Measurements from ENCODE around the gene THAP2. TPM values are rescaled to one million over a fixed set of nuclear protein-coding genes. Genes with fewer than 3 reads are reported as not detected.

THAP2 gene
- total and polyA plus RNA-seq, 8 donors = 5.2 to 20.6 (median 12.8) TPM

DNA sequence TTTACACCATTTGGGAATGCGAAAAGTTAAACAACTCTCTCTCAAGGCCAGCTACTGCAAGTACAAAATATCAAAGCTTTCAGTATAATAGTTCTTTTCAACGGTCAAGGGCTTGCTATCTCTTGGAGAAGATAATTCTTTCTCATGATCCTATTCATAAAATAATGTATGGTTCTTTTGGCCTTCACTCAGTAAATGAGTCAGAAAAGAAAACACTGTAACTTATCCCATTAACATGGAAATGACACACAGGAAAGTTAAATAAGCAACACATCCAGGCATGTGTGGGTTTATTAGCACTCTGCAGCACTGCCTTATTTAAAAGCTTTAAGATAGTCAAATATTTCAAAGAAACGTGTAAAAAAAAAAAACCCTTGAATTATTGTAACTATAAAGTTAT lies 37.3 kb upstream of the THAP2 start:
- no peak for TF ChIP-seq CTCF (IDR thresholded peaks at IDR 0.05)
- H3K4me1 ChIP-seq = peaks cover 5 to 11% of the 10 kb centered on the region in 2 donors
- no peak overlapping the region for H3K4me3 ChIP-seq
- no peak for ATAC-seq
- DNase-seq = no peak
- H3K27me3 ChIP-seq = no peaks in the 10 kb centered on the region
- peaks cover 3 to 100% of the 10 kb centered on the region in 2 donors for H3K36me3 ChIP-seq
- H3K27ac ChIP-seq = peak overlapping the region in 1 of 2 donors; percentile 35
- no peaks in the 10 kb centered on the region for H3K9me3 ChIP-seq
- intact Hi-C loops (cut with DNase I) = no loop called here

DNA sequence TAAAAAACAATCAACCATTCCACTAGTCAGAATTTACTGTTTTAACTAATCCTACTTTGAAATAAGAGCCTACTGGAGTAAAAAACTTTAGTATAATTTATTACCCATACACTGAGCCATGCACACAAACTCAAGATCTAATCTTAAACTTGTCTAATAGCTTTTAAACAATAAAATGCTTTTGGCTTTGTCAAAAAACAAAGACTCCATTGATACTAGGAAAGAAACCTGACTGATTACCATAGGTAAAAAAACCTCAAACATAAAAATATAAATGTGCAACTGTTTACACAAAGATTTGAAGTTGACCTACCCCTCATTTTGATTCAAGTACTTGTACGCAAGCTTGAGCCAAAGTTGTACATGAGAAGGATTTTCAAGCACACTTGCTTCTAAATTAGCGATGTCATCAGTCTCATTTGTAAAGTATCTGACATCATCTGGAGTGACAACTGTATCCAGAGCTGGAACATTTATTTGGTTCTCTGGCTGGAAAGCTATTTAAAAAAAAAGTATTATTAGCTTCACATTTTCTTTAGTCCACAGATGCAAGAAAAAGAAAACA lies 36.6 kb upstream of the THAP2 start:
- intact Hi-C loops (cut with DNase I) = no loop called here
- H3K36me3 ChIP-seq = peaks cover 3 to 100% of the 10 kb centered on the region in 2 donors
- peak; percentile 78 for ATAC-seq
- no peak overlapping the region for H3K27ac ChIP-seq
- H3K4me1 ChIP-seq = peaks cover 5 to 11% of the 10 kb centered on the region in 2 donors
- no peak for DNase-seq
- H3K27me3 ChIP-seq = no peaks in the 10 kb centered on the region
- H3K9me3 ChIP-seq = no peaks in the 10 kb centered on the region
- H3K4me3 ChIP-seq = no peak overlapping the region
- no peak for TF ChIP-seq CTCF (IDR thresholded peaks at IDR 0.05)

DNA sequence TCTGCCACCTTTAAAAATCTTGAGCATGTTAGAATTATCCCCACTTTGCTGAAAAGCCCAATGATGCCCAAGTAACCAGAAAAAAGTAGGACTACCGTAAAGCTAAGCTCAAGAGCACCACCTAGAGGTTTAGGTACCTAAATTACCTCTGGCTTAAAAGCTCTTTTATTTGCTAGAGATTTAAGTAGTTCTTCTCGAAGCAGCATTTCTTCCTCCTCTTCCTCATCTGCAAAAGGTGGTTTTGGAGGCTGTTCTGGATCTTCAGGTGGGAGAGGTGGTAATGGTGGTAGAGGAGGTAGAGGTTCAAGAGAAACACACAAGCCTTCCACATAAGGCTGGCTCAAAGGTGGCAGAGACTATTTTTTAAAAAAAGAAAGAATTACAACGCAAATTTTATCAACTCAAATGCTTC lies 27.4 kb upstream of the THAP2 start:
- DNase-seq = peak in 2 of 4 donors; percentile 36 to 55
- H3K4me3 ChIP-seq = no peak overlapping the region
- H3K27me3 ChIP-seq = no peaks in the 10 kb centered on the region
- peak; percentile 41 to 58 for TF ChIP-seq CTCF (IDR thresholded peaks at IDR 0.05)
- peaks cover 0 to 6% of the 10 kb centered on the region in 2 donors for H3K4me1 ChIP-seq
- peak; percentile 76 for ATAC-seq
- H3K9me3 ChIP-seq = no peaks in the 10 kb centered on the region
- intact Hi-C loops (cut with DNase I) = no loop called here
- H3K27ac ChIP-seq = no peak overlapping the region
- peaks cover 0 to 99% of the 10 kb centered on the region in 2 donors for H3K36me3 ChIP-seq

GRCh38 chr12:71638499-71638898 lies 25.6 kb upstream of the THAP2 start:
- no peak for TF ChIP-seq CTCF (IDR thresholded peaks at IDR 0.05)
- intact Hi-C loops (cut with DNase I) = no loop called here
- H3K36me3 ChIP-seq = peaks cover 0 to 99% of the 10 kb centered on the region in 2 donors
- no peaks in the 10 kb centered on the region for H3K9me3 ChIP-seq
- no peak overlapping the region for H3K4me3 ChIP-seq
- ATAC-seq = no peak
- DNase-seq = no peak
- no peaks in the 10 kb centered on the region for H3K27me3 ChIP-seq
- H3K4me1 ChIP-seq = peaks cover 0 to 6% of the 10 kb centered on the region in 2 donors
- no peak overlapping the region for H3K27ac ChIP-seq

GRCh38 chr12:71639341-71639760 lies 24.8 kb upstream of the THAP2 start:
- no peak for DNase-seq
- ATAC-seq = peak; percentile 35
- H3K27ac ChIP-seq = no peak overlapping the region
- H3K4me1 ChIP-seq = peaks cover 0 to 6% of the 10 kb centered on the region in 2 donors
- intact Hi-C loops (cut with DNase I) = no loop called here
- no peaks in the 10 kb centered on the region for H3K27me3 ChIP-seq
- H3K36me3 ChIP-seq = peaks cover 0 to 99% of the 10 kb centered on the region in 2 donors
- H3K4me3 ChIP-seq = no peak overlapping the region
- H3K9me3 ChIP-seq = no peaks in the 10 kb centered on the region
- no peak for TF ChIP-seq CTCF (IDR thresholded peaks at IDR 0.05)
